WERI-Rb-1 (cell line): ENCODE measurements around the gene PLD4.
"Not testable (repeated sequence)": the region's sequence is repeated elsewhere in the genome, so short reads cannot be mapped to it uniquely, and the experiment has no call there.

Experiments used
- DNase-seq: peaks from one replicate; pipeline ENCODE4 v3.0.0-alpha.2; 2020
- H3K27ac ChIP-seq: fragments of 250-450 bp; sonication (Bioruptor Pico); 2 replicates; pipeline ENCODE4 v1.5.1; 2020; ENCODE audit warnings: mild to moderate bottlenecking, moderate library complexity
- H3K27me3 ChIP-seq: fragments of 250-450 bp; sonication (Bioruptor Pico); 2 replicates; pipeline ENCODE4 v1.5.1; 2021; ENCODE audit warnings: mild to moderate bottlenecking, low read depth, moderate library complexity; ENCODE audit not compliant: insufficient read depth, severe bottlenecking
- H3K36me3 ChIP-seq: fragments of 250-450 bp; sonication (Bioruptor Pico); 2 replicates; pipeline ENCODE4 v1.5.1; 2020; ENCODE audit warnings: mild to moderate bottlenecking, moderate library complexity
- H3K4me3 ChIP-seq: 2 replicates; pipeline ENCODE4 v1.5.1; 2011; ENCODE audit warnings: low read depth, mild to moderate bottlenecking, control low read depth, low read length
- H3K9me3 ChIP-seq: fragments of 250-450 bp; sonication (Bioruptor Pico); 2 replicates; pipeline ENCODE4 v1.5.1; 2021; ENCODE audit warnings: mild to moderate bottlenecking, moderate library complexity; ENCODE audit not compliant: severe bottlenecking
- CTCF ChIP-seq: IDR thresholded peaks from 2 replicates; pipeline ENCODE4 v1.5.1; 2011; ENCODE audit warnings: low read depth, mild to moderate bottlenecking, control low read depth, inconsistent platforms, low read length

PLD4 gene

DNA sequence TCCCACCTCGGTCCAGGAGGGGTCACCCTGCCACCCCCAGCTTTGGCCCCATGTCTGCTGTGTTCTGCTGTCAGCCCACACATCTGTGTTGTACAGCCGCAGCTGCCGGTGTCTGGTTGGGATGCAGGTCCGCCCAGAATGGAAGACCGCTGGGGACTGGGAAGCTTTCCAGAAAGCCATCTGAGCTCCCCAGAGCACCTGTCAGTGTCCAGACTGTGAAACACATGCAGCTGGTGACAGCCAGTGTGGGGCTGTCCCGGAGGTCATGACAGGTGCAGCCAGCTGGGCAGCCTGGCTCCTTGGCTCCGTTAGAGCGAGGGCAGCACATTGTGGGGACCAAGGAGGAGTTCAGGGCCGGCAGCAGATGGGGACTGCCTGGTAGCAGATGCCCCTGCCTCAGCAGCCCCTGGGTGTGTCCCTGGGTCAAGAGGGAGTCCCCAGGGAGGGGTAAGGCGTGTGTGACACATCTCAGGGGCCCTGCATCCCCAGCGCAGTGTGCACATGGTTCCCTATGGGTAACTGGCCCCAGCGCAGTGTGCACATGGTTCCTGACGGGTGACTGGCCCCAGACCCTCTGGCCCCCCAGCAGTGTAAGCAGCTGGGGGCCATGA lies 43.2 kb upstream of the PLD4 start:
- no peaks in the 10 kb centered on the region for H3K27me3 ChIP-seq
- no peaks in the 10 kb centered on the region for H3K9me3 ChIP-seq
- H3K4me3 ChIP-seq, result no peak overlapping the region
- no peak for TF ChIP-seq CTCF
- peak; percentile 38 for DNase-seq
- no peak overlapping the region for H3K27ac ChIP-seq
- H3K36me3 ChIP-seq, result peaks cover 27% of the 10 kb centered on the region

DNA sequence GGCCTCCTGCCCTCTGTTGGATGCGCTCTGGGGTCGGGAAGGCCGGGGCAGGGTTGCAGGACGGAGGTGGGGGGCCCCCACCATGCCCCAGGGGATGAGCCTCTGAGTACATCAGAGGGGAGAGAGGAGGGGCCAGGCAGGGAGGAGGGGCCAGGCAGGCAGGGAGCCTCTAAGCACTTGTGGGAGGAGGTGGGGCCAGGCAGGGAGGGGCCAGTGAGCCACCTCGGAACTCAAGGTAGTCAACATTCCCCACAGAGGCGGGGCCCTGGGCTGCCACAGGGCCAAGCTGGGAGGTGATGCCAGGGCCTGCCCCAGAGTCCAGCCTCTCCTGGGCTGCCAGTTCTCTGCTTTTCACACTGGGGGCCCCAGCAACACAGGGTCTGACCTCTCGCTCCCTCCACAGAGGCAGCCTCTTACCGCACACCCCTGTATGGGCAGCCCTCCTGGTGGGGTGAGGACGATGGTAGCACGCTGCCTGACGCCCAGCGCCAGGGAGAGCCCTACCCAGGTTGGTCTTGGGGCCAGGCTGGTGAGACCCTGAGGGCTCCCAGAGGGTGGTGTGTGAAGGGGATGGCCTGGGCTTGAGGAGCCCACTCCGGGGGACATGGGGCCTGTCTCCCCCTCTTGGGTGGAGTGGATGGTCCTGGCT lies 42.2 kb upstream of the PLD4 start:
- Histone ChIP-seq H3K4me3 (no peak overlapping the region), H3K27ac (no peak overlapping the region), H3K9me3 (no peaks in the 10 kb centered on the region), H3K27me3 (no peaks in the 10 kb centered on the region), H3K36me3 (peaks cover 34% of the 10 kb centered on the region)
- no peak for TF ChIP-seq CTCF
- DNase-seq, result peak; percentile 87

DNA sequence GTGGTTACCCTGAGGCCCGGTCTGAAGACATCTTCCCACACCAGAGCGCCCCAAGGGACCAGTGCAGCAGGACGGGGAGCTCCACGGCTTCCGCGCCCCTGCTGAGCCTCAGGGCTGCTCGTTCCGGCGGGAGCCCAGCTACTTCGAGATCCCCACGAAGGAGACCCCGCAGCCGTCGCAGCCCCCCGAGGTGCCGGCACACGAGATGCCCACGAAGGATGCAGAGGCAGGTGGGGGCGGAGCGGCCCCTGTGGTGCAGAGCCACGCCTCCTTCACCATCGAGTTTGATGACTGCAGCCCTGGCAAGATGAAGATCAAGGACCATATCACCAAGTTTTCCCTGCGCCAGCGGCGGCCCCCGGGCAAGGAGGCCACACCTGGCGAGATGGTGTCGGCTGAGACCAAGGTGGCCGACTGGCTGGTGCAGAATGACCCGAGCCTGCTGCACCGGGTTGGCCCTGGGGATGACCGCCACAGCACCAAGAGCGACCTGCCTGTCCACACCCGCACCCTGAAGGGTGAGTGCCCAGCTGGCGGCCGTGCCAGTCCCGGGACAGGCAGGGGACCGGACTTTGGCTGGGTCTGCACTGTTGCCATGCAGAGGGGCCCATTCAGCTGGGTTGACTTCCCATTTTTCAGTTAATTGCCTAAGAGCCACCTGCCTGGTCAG lies 41.6 kb upstream of the PLD4 start:
- no peaks in the 10 kb centered on the region for H3K27me3 ChIP-seq
- no peak for DNase-seq
- no peak overlapping the region for H3K4me3 ChIP-seq
- H3K27ac ChIP-seq, result no peak overlapping the region
- no peaks in the 10 kb centered on the region for H3K9me3 ChIP-seq
- H3K36me3 ChIP-seq, result peaks cover 38% of the 10 kb centered on the region
- TF ChIP-seq CTCF, result no peak

DNA sequence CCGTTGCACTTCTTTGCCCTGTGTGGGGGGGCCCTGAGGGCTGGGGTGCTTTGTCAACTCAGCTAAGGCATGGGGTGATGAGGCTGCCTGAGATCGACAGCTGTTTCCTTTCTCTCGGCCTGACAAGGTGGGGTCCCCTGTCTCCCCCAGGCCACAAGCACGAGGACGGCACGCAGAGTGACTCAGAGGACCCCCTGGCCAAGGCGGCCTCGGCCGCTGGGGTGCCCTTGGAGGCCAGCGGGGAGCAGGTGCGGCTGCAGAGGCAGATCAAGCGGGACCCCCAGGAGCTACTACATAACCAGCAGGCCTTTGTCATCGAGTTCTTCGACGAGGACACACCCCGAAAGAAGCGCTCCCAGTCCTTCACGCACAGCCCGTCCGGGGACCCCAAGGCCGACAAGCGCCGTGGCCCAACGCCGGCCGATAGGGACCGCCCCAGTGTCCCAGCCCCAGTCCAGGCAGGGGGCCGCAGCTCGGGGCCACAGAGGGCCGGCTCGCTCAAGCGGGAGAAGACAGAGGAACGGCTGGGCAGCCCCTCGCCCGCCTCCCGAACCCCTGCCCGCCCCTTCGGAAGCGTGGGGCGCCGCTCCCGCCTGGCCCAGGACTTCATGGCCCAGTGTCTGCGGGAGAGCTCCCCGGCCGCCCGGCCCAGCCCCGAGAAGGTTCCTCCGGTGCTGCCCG lies 40.9 kb upstream of the PLD4 start:
- peaks cover 38% of the 10 kb centered on the region for H3K36me3 ChIP-seq
- H3K27me3 ChIP-seq, result no peaks in the 10 kb centered on the region
- no peak for DNase-seq
- H3K27ac ChIP-seq, result no peak overlapping the region
- no peak for TF ChIP-seq CTCF
- no peaks in the 10 kb centered on the region for H3K9me3 ChIP-seq
- H3K4me3 ChIP-seq, result no peak overlapping the region

DNA sequence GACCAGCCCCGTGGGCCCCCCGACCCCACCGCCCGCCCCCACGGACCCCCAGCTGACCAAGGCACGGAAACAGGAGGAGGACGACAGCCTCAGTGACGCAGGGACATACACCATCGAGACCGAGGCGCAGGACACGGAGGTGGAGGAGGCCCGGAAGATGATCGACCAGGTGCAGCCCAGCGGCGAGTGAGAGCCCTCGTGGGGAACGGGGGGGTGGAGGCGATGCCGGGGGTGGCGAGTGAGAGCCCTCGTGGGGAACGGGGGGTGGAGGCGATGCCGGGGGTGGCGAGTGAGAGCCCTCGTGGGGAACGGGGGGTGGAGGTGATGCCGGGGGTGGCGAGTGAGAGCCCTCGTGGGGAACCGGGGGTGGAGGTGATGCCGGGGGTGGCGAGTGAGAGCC lies 40.3 kb upstream of the PLD4 start:
- H3K27me3 ChIP-seq, H3K4me3 ChIP-seq, DNase-seq, H3K9me3 ChIP-seq, H3K27ac ChIP-seq: not testable (repeated sequence)
- peaks cover 38% of the 10 kb centered on the region for H3K36me3 ChIP-seq
